ENCODE data around the gene E2F4. TPM values are rescaled to one million over a fixed set of nuclear protein-coding genes. Genes with fewer than 3 reads are reported as not detected.

The E2F4 gene
- total RNA-seq, 1 experiment from 2014 or later: 74.5 TPM

- H3K4me1 ChIP-seq (ENCODE audit: control insufficient read depth, insufficient read depth, low read length): peaks cover 18% of the 10 kb centered on the region
- no peaks in the 10 kb centered on the region for H3K36me3 ChIP-seq (ENCODE audit: control insufficient read depth, insufficient read depth, low read length)
- intact Hi-C loops (cut with micrococcal nuclease; ENCODE audit: unreplicated experiment) (no loop called here), in situ Hi-C loops (cut with HindIII; ENCODE audit: low pct_unique_long_range_greater_than_20kb, low sequenced_read_pairs) (no loop called here)
- H3K27me3 ChIP-seq (ENCODE audit: control insufficient read depth, insufficient read depth, low read length): no peaks in the 10 kb centered on the region
- DNase-seq (ENCODE audit: low read depth, low spot score) (no peak), ATAC-seq (no peak)
- H3K27ac ChIP-seq (ENCODE audit: low read length): no peak overlapping the region
- TF ChIP-seq SIN3A (IDR thresholded peaks at IDR 0.05; ENCODE audit: borderline replicate concordance, insufficient read depth, low read depth, low read length) (no peak), POLR2AphosphoS5 (IDR thresholded peaks at IDR 0.05; ENCODE audit: low read depth, low read length) (no peak), TCF7L2 (IDR thresholded peaks at IDR 0.05; ENCODE audit: low read depth, low read length) (no peak), REST (IDR thresholded peaks at IDR 0.05; ENCODE audit: insufficient read depth in 1 of 2, low read depth in 2 of 2, low read length in 1 of 2) (no peak), CTCF (IDR thresholded peaks at IDR 0.05) (no peak)
- H3K4me3 ChIP-seq (ENCODE audit: low read depth in 2 of 2, low read length in 2 of 2): no peak overlapping the region
- no peaks in the 10 kb centered on the region for H3K9me3 ChIP-seq (ENCODE audit: control insufficient read depth, insufficient read depth, low read depth, low read length)
- no TSS peak for BruUV-seq (replicated peaks)
- ChIA-PET POLR2A (interaction anchor here (0.9 kb wide), 1 partner anchor 12 kb away, joined by 4 read pairs; no protein-coding TSS in a partner anchor), CTCF (no interaction called here)
Measured at GRCh38 chr16:67209565-67209964, 17.6 kb downstream of the E2F4 start.

- H3K4me1 ChIP-seq (ENCODE audit: control insufficient read depth, insufficient read depth, low read length): peaks cover 18% of the 10 kb centered on the region
- no peak for ATAC-seq
- TF ChIP-seq TCF7L2 (IDR thresholded peaks at IDR 0.05; ENCODE audit: low read depth, low read length): no peak
- no peak for TF ChIP-seq POLR2AphosphoS5 (IDR thresholded peaks at IDR 0.05; ENCODE audit: low read depth, low read length)
- TF ChIP-seq SIN3A (IDR thresholded peaks at IDR 0.05; ENCODE audit: borderline replicate concordance, insufficient read depth, low read depth, low read length): no peak
- TF ChIP-seq CTCF (IDR thresholded peaks at IDR 0.05): no peak
- TF ChIP-seq REST (IDR thresholded peaks at IDR 0.05; ENCODE audit: insufficient read depth in 1 of 2, low read depth in 2 of 2, low read length in 1 of 2): no peak
Measured at GRCh38 chr16:67210069-67210937, 18.3 kb downstream of the E2F4 start.

More at GRCh38 chr16:67210069-67210937, 18.3 kb downstream of the E2F4 start:
- no peak overlapping the region for H3K4me3 ChIP-seq (ENCODE audit: low read depth in 2 of 2, low read length in 2 of 2)
- no TSS peak for BruUV-seq (replicated peaks)
- in situ Hi-C loops (cut with HindIII; ENCODE audit: low pct_unique_long_range_greater_than_20kb, low sequenced_read_pairs) (no loop called here), intact Hi-C loops (cut with micrococcal nuclease; ENCODE audit: unreplicated experiment) (no loop called here)
- H3K27me3 ChIP-seq (ENCODE audit: control insufficient read depth, insufficient read depth, low read length): no peaks in the 10 kb centered on the region
- no peaks in the 10 kb centered on the region for H3K36me3 ChIP-seq (ENCODE audit: control insufficient read depth, insufficient read depth, low read length)
- H3K9me3 ChIP-seq (ENCODE audit: control insufficient read depth, insufficient read depth, low read depth, low read length): no peaks in the 10 kb centered on the region
- DNase-seq (ENCODE audit: low read depth, low spot score): no peak
- ChIA-PET CTCF (no interaction called here), POLR2A (interaction anchor here (0.6 kb wide), 1 partner anchor 122 kb away, joined by 3 read pairs; no protein-coding TSS in a partner anchor)
- H3K27ac ChIP-seq (ENCODE audit: low read length): no peak overlapping the region

All from Panc1 (cell line).